ENCODE measurements around the gene CD93.

CD93 gene

GRCh38 chr20:23072892-23073586, 13.1 kb downstream of the CD93 start:
- POLR2A ChIA-PET = no interaction called here
- CTCF ChIA-PET = no interaction called here
- TF ChIP-seq ELF4 (IDR thresholded peaks at IDR 0.05) (no peak), NFRKB (IDR thresholded peaks at IDR 0.05) (no peak), PKNOX1 (IDR thresholded peaks at IDR 0.05) (no peak)
- no peak for DNase-seq (ENCODE audit: extremely low spot score)

- no peak for TF ChIP-seq SP1 (IDR thresholded peaks at IDR 0.05)
- TF ChIP-seq FOXM1 (IDR thresholded peaks at IDR 0.05; ENCODE audit: borderline replicate concordance) = no peak
- no peak for TF ChIP-seq BHLHE40 (IDR thresholded peaks at IDR 0.05; ENCODE audit: borderline replicate concordance)
- no peak for TF ChIP-seq NFRKB (IDR thresholded peaks at IDR 0.05)
- TF ChIP-seq PKNOX1 (IDR thresholded peaks at IDR 0.05) = no peak
- TF ChIP-seq ELF4 (IDR thresholded peaks at IDR 0.05) = no peak
- TF ChIP-seq ZNF384 (IDR thresholded peaks at IDR 0.05) = no peak
- no peak for TF ChIP-seq TARDBP (IDR thresholded peaks at IDR 0.05)
- TF ChIP-seq ARNT (IDR thresholded peaks at IDR 0.05) = no peak
- TF ChIP-seq SUZ12 (IDR thresholded peaks at IDR 0.05) = no peak
- no peak for TF ChIP-seq HDGF (IDR thresholded peaks at IDR 0.05; ENCODE audit: borderline replicate concordance)
- no peak for TF ChIP-seq L3MBTL2 (conservative IDR thresholded peaks at IDR 0.05)
- TF ChIP-seq FOXK2 (IDR thresholded peaks at IDR 0.05) = no peak
- POLR2A ChIA-PET = no interaction called here
- CTCF ChIA-PET = no interaction called here
- no peak for DNase-seq (ENCODE audit: extremely low spot score)
Measured at GRCh38 chr20:23071996-23072395, 14.1 kb downstream of the CD93 start.

GRCh38 chr20:23071398-23071797, 14.7 kb downstream of the CD93 start:
- TF ChIP-seq SP1 (IDR thresholded peaks at IDR 0.05) (no peak), BHLHE40 (IDR thresholded peaks at IDR 0.05; ENCODE audit: borderline replicate concordance) (no peak), SUZ12 (IDR thresholded peaks at IDR 0.05) (no peak), CTBP1 (IDR thresholded peaks at IDR 0.05; ENCODE audit: borderline replicate concordance) (no peak), FOXA1 (IDR thresholded peaks at IDR 0.05) (no peak), LEF1 (IDR thresholded peaks at IDR 0.05; ENCODE audit: borderline replicate concordance) (no peak), HDGF (IDR thresholded peaks at IDR 0.05; ENCODE audit: borderline replicate concordance) (no peak), L3MBTL2 (conservative IDR thresholded peaks at IDR 0.05) (no peak), ELF4 (IDR thresholded peaks at IDR 0.05) (no peak), NFRKB (IDR thresholded peaks at IDR 0.05) (no peak), TARDBP (IDR thresholded peaks at IDR 0.05) (no peak), ARNT (IDR thresholded peaks at IDR 0.05) (no peak), ZNF384 (IDR thresholded peaks at IDR 0.05) (no peak), PKNOX1 (IDR thresholded peaks at IDR 0.05) (no peak)
- ChIA-PET CTCF (no interaction called here), POLR2A (no interaction called here)
- DNase-seq (ENCODE audit: extremely low spot score) = no peak

- TF ChIP-seq HDGF (IDR thresholded peaks at IDR 0.05; ENCODE audit: borderline replicate concordance) (no peak), BHLHE40 (IDR thresholded peaks at IDR 0.05; ENCODE audit: borderline replicate concordance) (no peak), PKNOX1 (IDR thresholded peaks at IDR 0.05) (no peak), FOXA1 (IDR thresholded peaks at IDR 0.05) (no peak), SP1 (IDR thresholded peaks at IDR 0.05) (no peak), SUZ12 (IDR thresholded peaks at IDR 0.05) (no peak), L3MBTL2 (conservative IDR thresholded peaks at IDR 0.05) (no peak), CTBP1 (IDR thresholded peaks at IDR 0.05; ENCODE audit: borderline replicate concordance) (no peak), ZNF384 (IDR thresholded peaks at IDR 0.05) (no peak), LEF1 (IDR thresholded peaks at IDR 0.05; ENCODE audit: borderline replicate concordance) (no peak), FOXM1 (IDR thresholded peaks at IDR 0.05; ENCODE audit: borderline replicate concordance) (no peak), NFRKB (IDR thresholded peaks at IDR 0.05) (no peak), TARDBP (IDR thresholded peaks at IDR 0.05) (no peak), ELF4 (IDR thresholded peaks at IDR 0.05) (no peak), ARNT (IDR thresholded peaks at IDR 0.05) (no peak), FOXK2 (IDR thresholded peaks at IDR 0.05) (no peak)
- no peak for DNase-seq (ENCODE audit: extremely low spot score)
- POLR2A ChIA-PET = no interaction called here
- CTCF ChIA-PET = interaction anchor here (0.7 kb wide), 1 partner anchor 10 kb away, joined by 3 read pairs; no protein-coding TSS in a partner anchor
Measured at GRCh38 chr20:23069108-23069507, 17.0 kb downstream of the CD93 start.

- DNase-seq (ENCODE audit: extremely low spot score) = no peak
- CTCF ChIA-PET = no interaction called here
- POLR2A ChIA-PET = no interaction called here
- no peak for TF ChIP-seq PKNOX1 (IDR thresholded peaks at IDR 0.05)
- TF ChIP-seq CTBP1 (IDR thresholded peaks at IDR 0.05; ENCODE audit: borderline replicate concordance) = no peak
- no peak for TF ChIP-seq ZNF384 (IDR thresholded peaks at IDR 0.05)
- no peak for TF ChIP-seq FOXA1 (IDR thresholded peaks at IDR 0.05)
- TF ChIP-seq ELF4 (IDR thresholded peaks at IDR 0.05) = no peak
- TF ChIP-seq SUZ12 (IDR thresholded peaks at IDR 0.05) = no peak
- TF ChIP-seq SP1 (IDR thresholded peaks at IDR 0.05) = no peak
- TF ChIP-seq TARDBP (IDR thresholded peaks at IDR 0.05) = no peak
- TF ChIP-seq LEF1 (IDR thresholded peaks at IDR 0.05; ENCODE audit: borderline replicate concordance) = no peak
- TF ChIP-seq ARNT (IDR thresholded peaks at IDR 0.05) = no peak
- no peak for TF ChIP-seq NFRKB (IDR thresholded peaks at IDR 0.05)
- TF ChIP-seq BHLHE40 (IDR thresholded peaks at IDR 0.05; ENCODE audit: borderline replicate concordance) = no peak
- no peak for TF ChIP-seq FOXK2 (IDR thresholded peaks at IDR 0.05)
- TF ChIP-seq L3MBTL2 (conservative IDR thresholded peaks at IDR 0.05) = no peak
- no peak for TF ChIP-seq FOXM1 (IDR thresholded peaks at IDR 0.05; ENCODE audit: borderline replicate concordance)
- no peak for TF ChIP-seq HDGF (IDR thresholded peaks at IDR 0.05; ENCODE audit: borderline replicate concordance)
Measured at GRCh38 chr20:23068283-23068682, 17.8 kb downstream of the CD93 start.

All from HEK293T (cell line).